HG03342 (cell line): ENCODE data around the gene SPIN1.
"Not testable (repeated sequence)": the region's sequence is repeated elsewhere in the genome, so short reads cannot be mapped to it uniquely, and the experiment has no call there.

Source experiments
- ATAC-seq: cut with Tn5 transposase; IDR thresholded peaks from one replicate; pipeline ENCODE4 v1.9.1; 2021; ENCODE audit warnings: mild to moderate bottlenecking, moderate library complexity; ENCODE audit not compliant: unreplicated experiment

SPIN1 gene

DNA sequence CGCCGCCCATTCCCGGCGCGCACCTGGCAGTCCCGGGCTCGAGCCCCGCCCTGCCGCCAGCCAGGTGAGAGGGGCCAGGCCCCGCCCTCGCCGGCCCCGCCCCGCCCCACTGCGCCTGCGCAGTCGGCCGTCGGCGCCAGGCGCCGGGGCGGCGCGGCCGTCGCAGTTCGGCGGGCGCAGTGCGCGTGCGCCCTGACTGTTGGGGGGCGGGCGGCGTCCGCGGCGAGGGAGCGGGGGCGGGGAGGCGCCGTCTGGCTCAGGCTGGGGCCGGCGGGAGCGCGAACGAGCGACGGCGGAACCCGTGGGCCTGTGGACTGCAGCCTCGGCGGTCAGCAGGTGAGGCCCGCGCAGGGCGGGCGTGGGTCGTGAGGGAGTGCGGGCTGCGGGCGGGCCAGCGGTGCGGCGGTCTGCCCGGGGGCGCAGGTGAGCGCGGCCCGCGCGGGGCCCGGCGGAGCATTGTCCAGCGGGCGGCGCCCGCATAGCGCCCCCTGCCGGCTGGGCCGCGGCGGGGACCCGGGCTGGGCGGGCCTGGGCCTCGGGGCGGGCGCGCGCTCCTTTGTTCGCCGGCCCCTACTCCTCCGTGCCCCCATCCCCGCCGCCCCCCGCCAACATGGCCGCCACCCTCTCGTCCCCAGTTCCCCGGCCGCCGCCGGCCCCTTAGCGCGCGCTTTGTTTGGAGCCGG, at the start of gene SPIN1:
Gene SPIN1 (plus strand): TSS at position 242 of the 683 bp plus-strand sequence. CDS start 38,096 bp downstream, outside the sequence.
- peak; percentile 83 for ATAC-seq

- no peak for ATAC-seq
Observed at GRCh38 chr9:88339317-88339716, 48.9 kb upstream of the SPIN1 start.

DNA sequence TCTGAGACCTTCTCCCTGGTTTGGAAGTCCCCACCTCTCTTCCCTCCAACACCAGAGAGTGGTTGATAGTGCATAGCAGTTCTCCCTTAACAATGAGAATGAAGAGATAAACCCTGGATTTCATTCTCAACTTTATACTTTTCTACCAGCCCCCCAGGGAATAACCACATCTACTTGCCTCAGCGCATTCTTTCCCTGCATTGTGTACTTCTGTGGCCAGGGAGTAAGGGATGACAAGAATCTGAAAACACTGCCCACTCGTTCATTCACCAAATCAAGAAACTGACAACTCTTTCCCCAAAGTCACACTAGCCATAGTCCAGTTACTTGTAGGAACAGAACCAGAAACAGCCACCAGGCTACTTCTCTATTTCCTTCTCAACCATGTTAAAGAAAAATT, 46.0 kb upstream of the SPIN1 start:
- no peak for ATAC-seq

GRCh38 chr9:88344013-88344412, 44.2 kb upstream of the SPIN1 start:
- no peak for ATAC-seq

GRCh38 chr9:88350354-88350753, 37.9 kb upstream of the SPIN1 start:
- not testable (repeated sequence) for ATAC-seq

GRCh38 chr9:88355166-88355565, 33.1 kb upstream of the SPIN1 start:
- no peak for ATAC-seq

DNA sequence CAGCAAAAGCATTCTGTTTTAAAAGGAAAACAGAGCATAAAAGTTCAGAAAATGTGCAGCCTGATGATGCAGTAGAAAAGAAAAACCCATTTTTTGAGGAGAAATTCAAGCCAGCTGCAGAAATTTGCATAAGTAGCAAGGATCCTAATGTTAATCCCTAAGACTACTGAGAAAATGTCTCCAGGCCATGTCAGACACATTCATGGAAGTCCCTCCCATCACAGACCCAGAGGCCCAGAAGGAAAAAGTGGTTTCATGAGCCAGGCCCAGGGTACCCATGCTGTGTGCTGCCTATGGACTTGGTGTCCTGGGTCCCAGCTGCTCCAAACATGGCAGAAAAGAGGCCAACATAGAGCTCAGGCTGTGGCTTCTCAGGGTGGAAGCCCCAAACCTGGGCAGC, 31.0 kb upstream of the SPIN1 start:
- not testable (repeated sequence) for ATAC-seq

- no peak for ATAC-seq
Observed at GRCh38 chr9:88358723-88359122, 29.5 kb upstream of the SPIN1 start.

GRCh38 chr9:88359974-88360373, 28.3 kb upstream of the SPIN1 start:
- ATAC-seq = no peak

DNA sequence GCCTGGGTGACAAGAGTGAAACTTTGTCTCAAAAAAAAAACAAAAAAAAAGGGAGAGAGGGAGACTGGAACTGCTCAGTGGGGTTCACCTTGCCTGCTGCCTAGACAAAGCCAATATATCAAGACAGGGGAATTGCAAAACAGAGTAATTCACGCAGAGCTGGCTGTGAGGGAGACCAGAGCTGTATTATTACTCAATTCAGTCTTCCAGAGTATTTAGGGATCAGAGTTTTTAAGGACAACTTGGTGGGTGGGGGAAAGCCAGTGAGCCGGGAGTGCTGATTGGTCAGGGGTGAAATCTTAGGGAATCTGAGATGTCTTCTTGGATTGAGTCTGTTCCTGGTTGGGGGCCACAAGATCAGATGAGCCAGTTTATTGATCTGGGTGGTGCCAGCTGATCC, 25.6 kb upstream of the SPIN1 start:
- ATAC-seq = no peak

- ATAC-seq = no peak
Observed at GRCh38 chr9:88363661-88364060, 24.6 kb upstream of the SPIN1 start.

GRCh38 chr9:88364706-88365105, 23.5 kb upstream of the SPIN1 start:
- no peak for ATAC-seq

- ATAC-seq = no peak
Observed at GRCh38 chr9:88370346-88370745, 17.9 kb upstream of the SPIN1 start.

- ATAC-seq = no peak
Observed at GRCh38 chr9:88372103-88372654, 16.1 kb upstream of the SPIN1 start.

- no peak for ATAC-seq
Observed at GRCh38 chr9:88373045-88373444, 15.2 kb upstream of the SPIN1 start.

DNA sequence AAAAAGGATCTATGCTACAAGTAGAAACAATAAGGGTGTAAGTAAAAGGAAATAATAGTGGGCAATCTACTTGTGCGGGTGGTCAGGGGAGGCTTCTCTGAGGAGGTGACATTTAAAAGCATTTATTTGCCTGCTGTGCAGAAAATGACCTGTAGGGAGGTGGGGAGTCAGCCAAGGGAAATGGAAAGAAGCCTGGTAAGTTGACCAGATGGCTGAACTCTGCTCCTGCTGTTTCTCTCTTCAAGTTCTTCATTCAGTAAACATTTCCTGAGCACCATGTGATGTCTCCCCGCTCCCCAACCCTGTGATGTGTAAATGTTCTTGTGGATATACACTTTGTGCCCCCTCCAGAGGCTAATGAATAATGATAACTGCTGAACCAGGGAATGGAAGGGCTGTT, 9.9 kb upstream of the SPIN1 start:
- no peak for ATAC-seq

- no peak for ATAC-seq
Observed at GRCh38 chr9:88379352-88379751, 8.9 kb upstream of the SPIN1 start.

- ATAC-seq = no peak
Observed at GRCh38 chr9:88380118-88380517, 8.1 kb upstream of the SPIN1 start.

DNA sequence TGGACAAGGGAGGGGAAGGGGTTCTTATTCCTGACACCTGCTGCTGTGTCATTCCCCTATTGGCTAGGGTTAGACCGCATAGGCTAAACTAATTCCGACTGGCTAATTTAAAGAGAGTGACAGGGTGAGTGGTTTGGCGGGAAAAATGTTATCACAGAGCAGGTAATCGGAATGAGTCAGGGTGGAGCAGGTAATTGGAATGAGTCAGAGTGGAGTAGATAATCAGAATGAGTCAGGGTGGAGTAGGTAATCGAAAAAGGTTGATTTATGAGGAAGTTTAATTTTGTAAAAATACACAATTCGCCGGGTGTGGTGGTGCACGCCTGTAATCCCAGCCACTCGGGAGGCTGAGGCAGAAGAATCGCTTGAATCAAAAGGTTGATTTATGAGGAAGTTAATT, 6.9 kb upstream of the SPIN1 start:
- not testable (repeated sequence) for ATAC-seq

GRCh38 chr9:88383176-88383575, 5.1 kb upstream of the SPIN1 start:
- no peak for ATAC-seq

GRCh38 chr9:88386137-88386536, 2.1 kb upstream of the SPIN1 start:
- ATAC-seq = not testable (repeated sequence)

DNA sequence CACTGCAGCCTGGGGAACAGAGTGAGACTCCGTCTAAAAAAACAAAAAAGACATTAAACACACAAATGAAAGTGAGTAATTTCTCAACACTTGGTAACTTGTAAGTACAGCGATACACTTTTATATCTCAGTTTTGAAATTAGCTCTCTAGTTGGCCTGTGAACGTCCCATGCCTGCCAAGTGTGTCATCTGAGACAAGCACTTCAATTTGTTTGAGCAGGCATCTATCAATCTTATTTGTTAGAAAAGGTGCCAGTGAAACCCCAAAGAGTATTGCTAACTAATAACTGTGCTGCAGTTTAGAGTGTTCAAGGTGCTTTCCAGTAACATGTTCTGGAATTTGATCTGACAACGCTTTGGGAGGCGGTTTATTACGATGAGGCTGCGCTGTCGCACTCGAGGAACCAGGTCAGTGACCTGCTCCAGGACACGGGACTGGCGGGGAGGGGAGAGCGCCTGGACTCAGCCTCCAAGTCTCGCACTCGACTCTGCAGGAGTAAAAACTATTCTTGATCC, 1.1 kb upstream of the SPIN1 start:
- ATAC-seq = no peak
